ENCODE measurements around the gene HTR2B.
"Not testable (repeated sequence)": the region's sequence is repeated elsewhere in the genome, so short reads cannot be mapped to it uniquely, and the experiment has no call there.

HTR2B gene

GRCh38 chr2:231124838-231125568 is at the start of gene HTR2B:
HTR2B (minus strand) TSS chr2:231125042; CDS start chr2:231123764, 1,278 bp downstream.
- DNase-seq = no peak

GRCh38 chr2:231174211-231174651 is 49.4 kb upstream of the HTR2B start:
- DNase-seq = no peak

GRCh38 chr2:231172025-231172424 is 47.2 kb upstream of the HTR2B start:
- DNase-seq = no peak

- no peak for DNase-seq
These were observed 45.2 kb upstream of the HTR2B start for GRCh38 chr2:231170055-231170454.

GRCh38 chr2:231169488-231169887 is 44.6 kb upstream of the HTR2B start:
- DNase-seq = no peak

- no peak for DNase-seq
These were observed 43.8 kb upstream of the HTR2B start for GRCh38 chr2:231168460-231169139.

- DNase-seq = no peak
These were observed 43.1 kb upstream of the HTR2B start for GRCh38 chr2:231167745-231168459.

- DNase-seq = no peak
These were observed 38.7 kb upstream of the HTR2B start for GRCh38 chr2:231163414-231164095.

GRCh38 chr2:231163011-231163410 is 38.2 kb upstream of the HTR2B start:
- DNase-seq = no peak

GRCh38 chr2:231161877-231162329 is 37.1 kb upstream of the HTR2B start:
- no peak for DNase-seq

GRCh38 chr2:231161252-231161839 is 36.5 kb upstream of the HTR2B start:
- no peak for DNase-seq

- no peak for DNase-seq
These were observed 35.9 kb upstream of the HTR2B start for GRCh38 chr2:231160701-231161100.

- DNase-seq = no peak
These were observed 34.5 kb upstream of the HTR2B start for GRCh38 chr2:231159306-231159705.

GRCh38 chr2:231152800-231153557 is 28.1 kb upstream of the HTR2B start:
- DNase-seq = no peak

GRCh38 chr2:231146665-231147064 is 21.8 kb upstream of the HTR2B start:
- no peak for DNase-seq

GRCh38 chr2:231144896-231145295 is 20.1 kb upstream of the HTR2B start:
- no peak for DNase-seq

GRCh38 chr2:231140808-231141207 is 16.0 kb upstream of the HTR2B start:
- DNase-seq = not testable (repeated sequence)

- no peak for DNase-seq
These were observed 15.0 kb upstream of the HTR2B start for GRCh38 chr2:231139796-231140195.

- DNase-seq = no peak
These were observed 13.9 kb upstream of the HTR2B start for GRCh38 chr2:231138699-231139098.

GRCh38 chr2:231134910-231135655 is 10.2 kb upstream of the HTR2B start:
- no peak for DNase-seq
